HEK293T (cell line): ENCODE measurements around the gene KCNE4.

ENCODE experiments used
- BHLHE40 ChIP-seq: fragments of 450-650 bp; IDR thresholded peaks from 2 replicates; pipeline ENCODE4 v1.6.1; 2016; ENCODE audit warnings: mild to moderate bottlenecking, moderate library complexity, borderline replicate concordance
- CTBP1 ChIP-seq: fragments of 450-650 bp; IDR thresholded peaks from 2 replicates; pipeline ENCODE4 v1.6.1; 2016; ENCODE audit warnings: borderline replicate concordance
- PKNOX1 ChIP-seq: fragments of 450-650 bp; IDR thresholded peaks from 2 replicates; pipeline ENCODE4 v1.6.1; 2016
- SP1 ChIP-seq: fragments of 450-650 bp; IDR thresholded peaks from 2 replicates; pipeline ENCODE4 v1.6.1; 2017
- SUZ12 ChIP-seq: fragments of 450-650 bp; IDR thresholded peaks from 2 replicates; pipeline ENCODE4 v1.6.1; 2016; ENCODE audit warnings: mild to moderate bottlenecking
- TARDBP ChIP-seq: fragments of 450-650 bp; IDR thresholded peaks from 2 replicates; pipeline ENCODE4 v1.6.1; 2016

- no peak for TF ChIP-seq TARDBP
- TF ChIP-seq SUZ12 = no peak
- no peak for TF ChIP-seq PKNOX1
- TF ChIP-seq CTBP1 = no peak
- TF ChIP-seq SP1 = no peak
- no peak for TF ChIP-seq BHLHE40
Measured at GRCh38 chr2:223082706-223083105, 30.7 kb downstream of the KCNE4 start.
